Type B pancreatic cell (in vitro differentiated cells): ENCODE results near the gene KCNB1. TPM values are rescaled to one million over a fixed set of nuclear protein-coding genes. Genes with fewer than 3 reads are reported as not detected.

Experiments
- DNase-seq: peaks from one replicate; pipeline ENCODE4 v3.0.0; 2021; ENCODE audit warnings: mixed read lengths; ENCODE audit not compliant: unreplicated experiment; ENCODE audit errors: extremely low spot score
- H3K27ac Mint-ChIP-seq: 2 replicates; pipeline ENCODE4 v1.8.0; 2021; ENCODE audit warnings: mild to moderate bottlenecking, mixed read lengths
- H3K27me3 Mint-ChIP-seq: 2 replicates; pipeline ENCODE4 v1.8.0; 2021; ENCODE audit warnings: mixed read lengths
- H3K36me3 Mint-ChIP-seq: 2 replicates; pipeline ENCODE4 v1.8.0; 2021; ENCODE audit warnings: mixed read lengths
- H3K4me1 Mint-ChIP-seq: one replicate; pipeline ENCODE4 v1.8.0; 2021; ENCODE audit warnings: mixed read lengths; ENCODE audit not compliant: unreplicated experiment
- H3K4me3 Mint-ChIP-seq: 2 replicates; pipeline ENCODE4 v1.8.0; 2021; ENCODE audit warnings: mild to moderate bottlenecking, mixed read lengths
- H3K9me3 Mint-ChIP-seq: 2 replicates; pipeline ENCODE4 v1.8.0; 2021; ENCODE audit warnings: mixed read lengths
- total RNA-seq: library from RNA; stranded (reverse); gene quantifications from 2 replicates; pipeline ENCODE4 v1.2.1, GENCODE V29; 2021; ENCODE audit warnings: low replicate concordance
- TF ChIP-seq, protein P1 (sequence below): fragments of 200-600 bp; sonication (generic); conservative IDR thresholded peaks from 2 replicates; pipeline ENCODE4 v1.5.0; 2021; ENCODE audit warnings: antibody characterized with exemption, mild to moderate bottlenecking

KCNB1 gene
- total RNA-seq, 1 donor from 2014 or later = 1.2 TPM

DNA sequence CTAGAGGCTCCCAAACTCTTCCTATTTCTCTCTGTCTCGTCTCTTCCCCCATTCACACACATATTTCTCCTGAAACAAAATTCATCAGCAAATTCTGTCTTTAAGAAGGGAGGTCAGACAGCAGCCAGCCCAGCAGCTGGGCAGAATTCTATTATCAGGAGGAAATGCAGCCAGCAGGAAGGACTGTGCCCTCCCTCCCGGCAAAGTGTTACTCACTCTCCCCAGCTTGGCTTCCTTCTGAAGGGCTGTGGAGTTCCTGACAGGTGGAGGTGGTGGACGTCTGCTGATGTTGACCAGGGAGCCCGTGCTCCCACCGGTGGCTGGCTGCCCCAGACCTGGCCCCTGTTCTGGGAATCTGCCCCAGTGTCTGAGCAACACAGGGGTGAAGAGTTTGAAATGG lies 37.3 kb downstream of the KCNB1 start:
- DNase-seq = no peak
- Mint-ChIP-seq H3K36me3 (no peaks in the 10 kb centered on the region), H3K27me3 (peaks cover 20% of the 10 kb centered on the region), H3K9me3 (no peaks in the 10 kb centered on the region), H3K27ac (no peak overlapping the region), H3K4me3 (no peak overlapping the region), H3K4me1 (peaks cover 13% of the 10 kb centered on the region)
- TF ChIP-seq, protein P1, sequence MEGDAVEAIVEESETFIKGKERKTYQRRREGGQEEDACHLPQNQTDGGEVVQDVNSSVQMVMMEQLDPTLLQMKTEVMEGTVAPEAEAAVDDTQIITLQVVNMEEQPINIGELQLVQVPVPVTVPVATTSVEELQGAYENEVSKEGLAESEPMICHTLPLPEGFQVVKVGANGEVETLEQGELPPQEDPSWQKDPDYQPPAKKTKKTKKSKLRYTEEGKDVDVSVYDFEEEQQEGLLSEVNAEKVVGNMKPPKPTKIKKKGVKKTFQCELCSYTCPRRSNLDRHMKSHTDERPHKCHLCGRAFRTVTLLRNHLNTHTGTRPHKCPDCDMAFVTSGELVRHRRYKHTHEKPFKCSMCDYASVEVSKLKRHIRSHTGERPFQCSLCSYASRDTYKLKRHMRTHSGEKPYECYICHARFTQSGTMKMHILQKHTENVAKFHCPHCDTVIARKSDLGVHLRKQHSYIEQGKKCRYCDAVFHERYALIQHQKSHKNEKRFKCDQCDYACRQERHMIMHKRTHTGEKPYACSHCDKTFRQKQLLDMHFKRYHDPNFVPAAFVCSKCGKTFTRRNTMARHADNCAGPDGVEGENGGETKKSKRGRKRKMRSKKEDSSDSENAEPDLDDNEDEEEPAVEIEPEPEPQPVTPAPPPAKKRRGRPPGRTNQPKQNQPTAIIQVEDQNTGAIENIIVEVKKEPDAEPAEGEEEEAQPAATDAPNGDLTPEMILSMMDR = no peak

DNA sequence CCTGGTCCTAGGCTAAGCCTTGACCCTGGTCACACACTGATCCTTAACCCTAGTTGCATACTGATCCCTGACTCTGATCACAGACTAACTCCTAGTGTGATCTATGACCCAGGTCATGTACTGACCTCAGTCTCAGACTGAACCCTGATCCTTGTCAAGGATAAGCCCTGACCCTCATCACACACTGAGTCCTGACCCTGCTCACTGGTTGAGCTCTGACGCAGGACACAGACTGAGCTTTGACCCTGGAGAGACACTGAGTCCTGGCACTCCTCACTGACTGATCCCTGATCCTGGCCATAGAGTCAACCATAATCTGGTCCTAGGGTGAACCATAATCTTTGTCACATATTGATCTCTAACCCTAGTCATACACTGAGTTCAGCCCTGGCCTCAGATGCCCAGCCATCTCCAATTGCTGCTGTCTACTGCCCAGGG lies 37.9 kb downstream of the KCNB1 start:
- TF ChIP-seq, protein P1 = no peak
- Mint-ChIP-seq H3K4me1 (peaks cover 13% of the 10 kb centered on the region), H3K27ac (no peak overlapping the region), H3K36me3 (no peaks in the 10 kb centered on the region), H3K4me3 (no peak overlapping the region), H3K27me3 (peaks cover 20% of the 10 kb centered on the region), H3K9me3 (no peaks in the 10 kb centered on the region)
- no peak for DNase-seq

DNA sequence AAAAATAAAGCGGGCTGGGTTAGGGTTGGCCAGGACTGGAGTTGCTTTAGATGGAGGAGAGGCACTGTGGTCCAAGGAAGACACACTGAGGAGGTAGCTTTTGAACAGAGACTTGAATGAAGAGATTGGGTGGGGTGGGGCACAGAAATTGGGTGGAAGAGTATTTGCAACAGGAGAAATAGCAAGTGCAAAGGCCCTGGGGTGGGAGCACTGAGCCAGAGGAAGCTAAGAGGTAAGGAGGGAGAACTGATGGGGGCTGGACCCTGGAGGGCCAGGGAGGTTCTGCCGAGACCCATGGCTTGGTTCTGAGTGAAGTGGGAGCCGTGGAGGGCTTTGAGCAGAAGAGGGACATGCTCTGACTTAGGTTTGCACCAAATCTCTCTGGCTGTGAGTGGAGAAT lies 45.4 kb downstream of the KCNB1 start:
- Mint-ChIP-seq H3K27me3 (peaks cover 31% of the 10 kb centered on the region), H3K4me3 (no peak overlapping the region)

DNA sequence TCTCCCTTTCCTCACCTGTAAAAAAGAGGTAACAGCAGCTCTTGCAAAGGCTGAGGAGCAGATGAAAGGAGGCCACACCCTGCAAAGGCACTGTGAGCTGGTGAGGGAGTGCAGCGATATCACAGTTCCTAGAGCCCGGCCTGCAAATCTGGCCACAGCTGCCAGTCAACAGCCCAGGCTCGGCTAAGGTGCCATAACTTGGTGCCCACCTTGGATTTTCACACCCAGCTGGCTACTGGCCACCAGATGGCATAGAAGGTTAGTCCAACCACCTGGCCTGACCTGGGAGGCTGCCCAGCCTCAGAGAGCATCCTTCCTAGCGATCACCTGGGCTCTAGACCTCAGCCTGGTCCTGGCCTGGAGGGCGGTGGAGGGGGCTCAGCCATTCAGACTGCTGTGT lies 46.8 kb downstream of the KCNB1 start:
- H3K9me3 Mint-ChIP-seq = no peaks in the 10 kb centered on the region
- H3K27ac Mint-ChIP-seq = no peak overlapping the region
- H3K27me3 Mint-ChIP-seq = peaks cover 31% of the 10 kb centered on the region
- no peaks in the 10 kb centered on the region for H3K36me3 Mint-ChIP-seq
- TF ChIP-seq, protein P1 = no peak
- H3K4me1 Mint-ChIP-seq = no peaks in the 10 kb centered on the region
- H3K4me3 Mint-ChIP-seq = no peak overlapping the region
- DNase-seq = no peak

More for the DNA sequence above, 45.4 kb downstream of the KCNB1 start:
- Mint-ChIP-seq H3K9me3 (no peaks in the 10 kb centered on the region), H3K27ac (no peak overlapping the region), H3K36me3 (no peaks in the 10 kb centered on the region), H3K4me1 (no peaks in the 10 kb centered on the region)
- DNase-seq = no peak
- TF ChIP-seq, protein P1 = no peak

DNA sequence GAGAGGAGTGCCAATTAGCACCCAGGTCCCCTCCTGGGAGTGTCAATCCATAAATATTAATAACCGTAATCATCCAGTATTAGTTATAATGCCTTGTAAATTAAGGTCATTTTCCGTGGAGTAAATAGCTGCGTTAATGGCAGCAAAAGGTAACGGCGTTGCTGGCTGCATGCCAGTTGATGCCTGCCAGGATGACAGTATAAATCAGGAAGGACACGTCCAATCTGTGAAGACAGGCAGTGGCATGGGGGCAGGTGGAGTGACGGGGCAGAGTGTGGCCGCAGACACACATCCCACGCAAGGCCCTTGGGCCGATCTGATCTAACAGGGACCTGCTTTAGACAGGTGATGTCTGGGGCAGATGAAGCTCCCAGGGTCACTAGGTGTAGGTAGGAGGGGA lies 49.1 kb downstream of the KCNB1 start:
- no peaks in the 10 kb centered on the region for H3K36me3 Mint-ChIP-seq
- no peak for DNase-seq
- no peaks in the 10 kb centered on the region for H3K4me1 Mint-ChIP-seq
- no peak overlapping the region for H3K27ac Mint-ChIP-seq
- TF ChIP-seq, protein P1 = no peak
- no peaks in the 10 kb centered on the region for H3K9me3 Mint-ChIP-seq
- H3K4me3 Mint-ChIP-seq = no peak overlapping the region
- H3K27me3 Mint-ChIP-seq = peaks cover 35% of the 10 kb centered on the region

DNA sequence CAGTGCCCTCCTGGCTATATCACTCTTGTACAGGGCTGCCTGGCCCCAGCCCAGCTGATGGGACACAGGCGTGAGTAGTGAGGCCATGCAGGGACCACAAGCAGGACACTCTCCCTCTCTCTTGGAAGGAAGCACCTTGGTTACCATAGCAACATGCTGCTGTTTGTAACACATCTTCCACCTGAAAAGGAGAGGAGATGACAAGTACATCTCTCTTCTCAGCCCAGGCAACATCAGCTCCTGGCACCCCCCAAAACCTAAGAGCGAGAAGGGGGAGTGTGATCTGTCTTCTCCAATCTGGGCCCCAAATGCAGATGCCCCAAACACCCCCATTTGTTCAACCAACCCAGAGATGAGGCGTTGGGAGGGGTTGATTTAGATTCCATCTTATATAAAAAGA lies 49.9 kb downstream of the KCNB1 start:
- TF ChIP-seq, protein P1 = no peak
- no peak overlapping the region for H3K27ac Mint-ChIP-seq
- no peak for DNase-seq
- no peaks in the 10 kb centered on the region for H3K9me3 Mint-ChIP-seq
- no peaks in the 10 kb centered on the region for H3K4me1 Mint-ChIP-seq
- H3K36me3 Mint-ChIP-seq = no peaks in the 10 kb centered on the region
- H3K27me3 Mint-ChIP-seq = peaks cover 41% of the 10 kb centered on the region
- H3K4me3 Mint-ChIP-seq = no peak overlapping the region
